GM18861 (cell line): Measurements from ENCODE around the gene TRIM45.

ENCODE experiments used
- ATAC-seq: cut with Tn5 transposase; IDR thresholded peaks from one replicate; pipeline ENCODE4 v1.9.1; 2021; ENCODE audit not compliant: unreplicated experiment

The TRIM45 gene

GRCh38 chr1:117061986-117062415 is 59.5 kb downstream of the TRIM45 start:
- peak; percentile 28 for ATAC-seq
